Suprapubic skin (tissue), 4 donors: ENCODE results near the gene RBM4. TPM values are rescaled to one million over a fixed set of nuclear protein-coding genes. Genes with fewer than 3 reads are reported as not detected.
"Not testable (repeated sequence)": the region's sequence is repeated elsewhere in the genome, so short reads cannot be mapped to it uniquely, and the experiment has no call there.

Experiments
- DNase-seq, 2 donors: peaks; one replicate each; pipeline ENCODE4 v3.0.0-alpha.2; 2019; ENCODE audit warnings: low spot score in 2 of 2
- H3K27ac ChIP-seq: fragments of 200-600 bp; sonication (generic); one replicate; pipeline ENCODE4 v1.5.1; 2019
- H3K27me3 ChIP-seq: fragments of 200-600 bp; sonication (generic); one replicate; pipeline ENCODE4 v1.5.1; 2019
- H3K36me3 ChIP-seq: fragments of 200-600 bp; sonication (generic); one replicate; pipeline ENCODE4 v1.5.1; 2019
- H3K4me1 ChIP-seq: fragments of 200-600 bp; sonication (generic); one replicate; pipeline ENCODE4 v1.5.1; 2019
- H3K4me3 ChIP-seq: fragments of 200-600 bp; sonication (generic); one replicate; pipeline ENCODE4 v1.5.1; 2019; ENCODE audit warnings: mild to moderate bottlenecking
- H3K9me3 ChIP-seq: fragments of 200-600 bp; sonication (generic); one replicate; pipeline ENCODE4 v1.5.1; 2019
- EP300 ChIP-seq: sonication (generic); formaldehyde crosslinking; IDR thresholded peaks from one replicate; pipeline ENCODE4 v1.6.1; 2017; ENCODE audit warnings: antibody characterized with exemption
- POLR2A ChIP-seq, 2 donors: fragments of 450-650 bp; IDR thresholded peaks; one replicate each; pipeline ENCODE4 v1.6.1; 2017; ENCODE audit warnings: antibody characterized with exemption in 2 of 2, mild to moderate bottlenecking in 2 of 2, moderate library complexity in 2 of 2
- POLR2AphosphoS5 ChIP-seq, 3 donors: sonication (generic); formaldehyde crosslinking; IDR thresholded peaks; one replicate each; pipeline ENCODE4 v1.6.1; 2017; ENCODE audit warnings: antibody characterized with exemption in 3 of 3
- WGBS: methylation state at CpG from one replicate; pipeline ENCODE4 v1.1.5; 2018; 5-methylcytosine and 5-hydroxymethylcytosine counted together
- total RNA-seq, 4 donors: library from RNA; depleted of rRNA; stranded (reverse); fragments of >200 nt; gene quantifications; one replicate each; pipeline ENCODE4 v1.1.0, GENCODE V29; 2016
- TF ChIP-seq, protein P1 (sequence below), 2 donors: fragments of 200-600 bp in 1 of 2; fragments of 450-650 bp in 1 of 2; sonication (generic) in 1 of 2; IDR thresholded peaks; one replicate each; pipeline ENCODE4 v1.5.1; 2016 to 2019; ENCODE audit warnings: antibody characterized with exemption in 2 of 2, mild to moderate bottlenecking in 1 of 2, moderate library complexity in 1 of 2

The RBM4 gene, protein sequence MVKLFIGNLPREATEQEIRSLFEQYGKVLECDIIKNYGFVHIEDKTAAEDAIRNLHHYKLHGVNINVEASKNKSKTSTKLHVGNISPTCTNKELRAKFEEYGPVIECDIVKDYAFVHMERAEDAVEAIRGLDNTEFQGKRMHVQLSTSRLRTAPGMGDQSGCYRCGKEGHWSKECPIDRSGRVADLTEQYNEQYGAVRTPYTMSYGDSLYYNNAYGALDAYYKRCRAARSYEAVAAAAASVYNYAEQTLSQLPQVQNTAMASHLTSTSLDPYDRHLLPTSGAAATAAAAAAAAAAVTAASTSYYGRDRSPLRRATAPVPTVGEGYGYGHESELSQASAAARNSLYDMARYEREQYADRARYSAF
- total RNA-seq = 10 to 100 TPM; 82.5 to 100.0 (median 91.4) TPM

DNA sequence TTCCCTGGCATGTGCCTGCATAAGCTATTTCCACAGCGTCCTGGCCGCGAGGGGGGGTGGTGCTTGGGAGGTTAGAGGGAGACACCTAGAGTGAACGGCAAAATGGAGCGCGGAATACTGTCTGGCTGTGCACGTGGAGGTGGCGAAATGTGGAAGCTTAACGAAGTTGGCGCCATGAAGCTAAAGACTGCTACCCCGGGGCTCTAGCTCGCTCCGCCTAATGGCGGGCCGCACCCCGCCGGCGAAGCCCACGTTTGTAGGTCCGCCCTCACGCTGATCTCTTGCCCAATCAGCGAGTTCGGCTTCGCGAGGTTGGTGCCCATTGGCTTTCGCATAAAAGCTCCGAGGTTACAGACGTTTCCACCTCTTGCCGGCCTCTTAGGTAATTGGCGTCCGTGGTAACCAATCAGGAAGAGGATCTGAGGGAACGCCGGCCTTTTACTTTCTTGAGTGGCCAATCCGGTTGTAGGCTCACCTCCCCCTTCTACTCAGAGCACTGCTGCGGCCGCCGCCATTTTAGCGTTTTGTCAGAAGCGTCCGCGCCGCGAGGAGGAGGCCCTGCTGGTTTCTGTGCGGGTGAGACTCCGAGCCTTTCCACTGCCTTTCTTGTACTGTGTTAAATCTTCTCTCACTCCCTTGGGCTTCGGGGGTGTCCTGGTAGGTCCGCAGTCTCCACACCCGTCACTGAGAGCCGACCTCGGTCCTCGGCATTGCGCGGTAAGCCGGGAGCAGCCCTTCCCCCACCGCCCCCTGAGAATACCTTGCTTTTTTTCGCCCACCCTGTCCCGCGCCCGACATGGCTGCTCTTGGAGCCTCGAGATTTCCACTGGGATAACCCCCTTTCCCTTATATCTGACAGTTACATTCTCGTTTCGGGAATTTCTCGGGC lies at the start of gene RBM4:
Gene RBM4, plus strand, starts transcription at position 527 of the 889 bp plus-strand sequence. CDS start 1,009 bp downstream, outside the sequence.
- H3K4me1 ChIP-seq = peaks cover 66% of the 10 kb centered on the region
- H3K36me3 ChIP-seq = peaks cover 27% of the 10 kb centered on the region
- under 1% methylated on average over 38 of the region's 63 CpGs for WGBS

DNA sequence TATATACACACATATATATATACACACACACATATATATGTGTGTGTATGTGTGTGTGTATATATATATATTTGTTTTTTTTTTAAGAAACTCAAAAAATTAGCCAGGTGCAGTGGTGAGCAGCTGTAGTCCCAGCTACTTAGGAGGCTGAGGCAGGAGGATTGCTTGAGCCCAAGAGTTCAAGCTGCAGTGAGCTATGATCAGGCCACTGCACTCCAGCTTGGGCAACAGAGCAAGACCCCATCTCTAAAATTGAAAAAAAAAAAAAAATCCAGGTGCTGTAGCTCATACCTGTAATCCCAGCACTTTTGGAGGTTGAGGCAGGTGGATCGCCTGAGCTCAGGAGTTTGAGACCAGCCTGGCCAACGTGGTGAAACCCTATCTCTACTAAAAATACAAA lies 49.2 kb upstream of the RBM4 start:
- H3K36me3 ChIP-seq, H3K9me3 ChIP-seq, H3K4me3 ChIP-seq, H3K27ac ChIP-seq, DNase-seq, H3K27me3 ChIP-seq: not testable (repeated sequence)
- WGBS = 80% methylated on average over 2 of the region's 2 CpGs
- H3K4me1 ChIP-seq = peaks cover 19% of the 10 kb centered on the region

More for the DNA sequence above, at the start of gene RBM4:
- TF ChIP-seq POLR2A (IDR thresholded peaks at IDR 0.05) (peak; percentile 68 to 89), POLR2AphosphoS5 (IDR thresholded peaks at IDR 0.05) (peak; percentile 67 to 95 (median 91)), EP300 (no peak)
- Histone ChIP-seq H3K27me3 (no peaks in the 10 kb centered on the region), H3K9me3 (no peaks in the 10 kb centered on the region), H3K4me3 (peak within 1 kb of the TSS; percentile 62), H3K27ac (peak within 1 kb of the TSS; percentile 87)
- DNase-seq = peak; percentile 99

DNA sequence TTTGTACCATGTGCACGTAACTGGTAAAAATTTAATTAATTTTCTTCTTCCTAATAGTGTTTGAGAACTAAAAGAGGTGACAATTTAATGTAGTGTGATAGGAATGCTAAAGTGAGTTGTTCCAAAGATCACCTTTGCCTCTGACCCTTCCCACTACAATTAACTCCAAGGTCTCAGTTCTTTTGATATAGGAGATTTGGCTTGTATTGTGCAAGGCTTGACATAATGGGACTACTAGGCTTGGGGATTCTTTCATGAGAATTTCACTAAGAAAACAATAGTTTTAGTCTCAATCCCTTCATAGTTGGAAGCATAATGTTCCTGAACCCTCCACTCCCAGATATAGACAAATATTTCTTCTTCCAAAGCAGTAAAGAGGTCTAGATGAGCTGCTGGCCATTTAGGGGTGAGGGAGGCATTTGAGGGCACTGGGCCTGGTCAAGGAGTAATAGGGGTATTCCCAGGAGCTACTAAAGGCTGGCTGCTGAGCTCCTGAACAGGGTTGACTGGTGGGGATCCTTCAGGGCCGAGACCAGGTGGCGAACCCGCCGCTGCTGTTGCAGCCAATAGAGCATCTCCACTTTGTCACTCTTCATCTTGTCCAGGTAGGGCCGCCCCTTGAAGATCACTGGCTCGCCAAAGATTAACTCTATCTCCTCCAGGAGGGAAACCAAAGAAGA lies 48.4 kb upstream of the RBM4 start:
- WGBS = 88% methylated on average over 6 of the region's 7 CpGs
- H3K27ac ChIP-seq = no peak overlapping the region
- no peak for DNase-seq

DNA sequence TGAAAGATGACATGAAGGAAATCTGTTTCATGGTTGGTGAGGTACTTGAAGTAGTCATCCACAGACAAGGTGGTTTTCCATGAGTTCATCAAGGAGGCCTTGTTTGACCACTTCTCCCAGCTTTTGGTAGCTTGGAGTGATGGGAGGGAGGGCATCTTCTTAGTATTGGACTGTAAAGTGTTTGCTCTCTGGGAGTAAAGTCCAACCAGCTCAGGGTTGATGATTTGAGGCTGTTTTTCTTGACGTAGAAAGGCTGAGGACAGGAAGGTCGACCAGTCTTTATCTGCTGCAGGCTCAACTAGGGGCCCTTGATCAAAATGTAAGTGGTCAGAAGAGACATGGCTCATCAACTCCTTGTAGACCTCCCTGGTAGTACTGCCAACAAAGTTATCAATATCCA lies 47.3 kb upstream of the RBM4 start:
- H3K27ac ChIP-seq = no peak overlapping the region
- H3K36me3 ChIP-seq = no peaks in the 10 kb centered on the region
- H3K27me3 ChIP-seq = no peaks in the 10 kb centered on the region
- no peaks in the 10 kb centered on the region for H3K9me3 ChIP-seq
- peaks cover 30% of the 10 kb centered on the region for H3K4me1 ChIP-seq
- WGBS = 79% methylated on average over 2 of the region's 2 CpGs
- TF ChIP-seq POLR2A (IDR thresholded peaks at IDR 0.05) (no peak), EP300 (no peak)
- TF ChIP-seq, protein P1, sequence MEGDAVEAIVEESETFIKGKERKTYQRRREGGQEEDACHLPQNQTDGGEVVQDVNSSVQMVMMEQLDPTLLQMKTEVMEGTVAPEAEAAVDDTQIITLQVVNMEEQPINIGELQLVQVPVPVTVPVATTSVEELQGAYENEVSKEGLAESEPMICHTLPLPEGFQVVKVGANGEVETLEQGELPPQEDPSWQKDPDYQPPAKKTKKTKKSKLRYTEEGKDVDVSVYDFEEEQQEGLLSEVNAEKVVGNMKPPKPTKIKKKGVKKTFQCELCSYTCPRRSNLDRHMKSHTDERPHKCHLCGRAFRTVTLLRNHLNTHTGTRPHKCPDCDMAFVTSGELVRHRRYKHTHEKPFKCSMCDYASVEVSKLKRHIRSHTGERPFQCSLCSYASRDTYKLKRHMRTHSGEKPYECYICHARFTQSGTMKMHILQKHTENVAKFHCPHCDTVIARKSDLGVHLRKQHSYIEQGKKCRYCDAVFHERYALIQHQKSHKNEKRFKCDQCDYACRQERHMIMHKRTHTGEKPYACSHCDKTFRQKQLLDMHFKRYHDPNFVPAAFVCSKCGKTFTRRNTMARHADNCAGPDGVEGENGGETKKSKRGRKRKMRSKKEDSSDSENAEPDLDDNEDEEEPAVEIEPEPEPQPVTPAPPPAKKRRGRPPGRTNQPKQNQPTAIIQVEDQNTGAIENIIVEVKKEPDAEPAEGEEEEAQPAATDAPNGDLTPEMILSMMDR (IDR thresholded peaks at IDR 0.05) = no peak
- no peak for DNase-seq
- H3K4me3 ChIP-seq = no peak overlapping the region

More for the DNA sequence above, 48.4 kb upstream of the RBM4 start:
- Histone ChIP-seq H3K9me3 (no peaks in the 10 kb centered on the region), H3K4me3 (no peak overlapping the region), H3K36me3 (no peaks in the 10 kb centered on the region), H3K27me3 (no peaks in the 10 kb centered on the region), H3K4me1 (peaks cover 27% of the 10 kb centered on the region)
- TF ChIP-seq, protein P1 (IDR thresholded peaks at IDR 0.05) = no peak
- TF ChIP-seq POLR2AphosphoS5 (IDR thresholded peaks at IDR 0.05) (no peak), POLR2A (IDR thresholded peaks at IDR 0.05) (no peak), EP300 (no peak)

DNA sequence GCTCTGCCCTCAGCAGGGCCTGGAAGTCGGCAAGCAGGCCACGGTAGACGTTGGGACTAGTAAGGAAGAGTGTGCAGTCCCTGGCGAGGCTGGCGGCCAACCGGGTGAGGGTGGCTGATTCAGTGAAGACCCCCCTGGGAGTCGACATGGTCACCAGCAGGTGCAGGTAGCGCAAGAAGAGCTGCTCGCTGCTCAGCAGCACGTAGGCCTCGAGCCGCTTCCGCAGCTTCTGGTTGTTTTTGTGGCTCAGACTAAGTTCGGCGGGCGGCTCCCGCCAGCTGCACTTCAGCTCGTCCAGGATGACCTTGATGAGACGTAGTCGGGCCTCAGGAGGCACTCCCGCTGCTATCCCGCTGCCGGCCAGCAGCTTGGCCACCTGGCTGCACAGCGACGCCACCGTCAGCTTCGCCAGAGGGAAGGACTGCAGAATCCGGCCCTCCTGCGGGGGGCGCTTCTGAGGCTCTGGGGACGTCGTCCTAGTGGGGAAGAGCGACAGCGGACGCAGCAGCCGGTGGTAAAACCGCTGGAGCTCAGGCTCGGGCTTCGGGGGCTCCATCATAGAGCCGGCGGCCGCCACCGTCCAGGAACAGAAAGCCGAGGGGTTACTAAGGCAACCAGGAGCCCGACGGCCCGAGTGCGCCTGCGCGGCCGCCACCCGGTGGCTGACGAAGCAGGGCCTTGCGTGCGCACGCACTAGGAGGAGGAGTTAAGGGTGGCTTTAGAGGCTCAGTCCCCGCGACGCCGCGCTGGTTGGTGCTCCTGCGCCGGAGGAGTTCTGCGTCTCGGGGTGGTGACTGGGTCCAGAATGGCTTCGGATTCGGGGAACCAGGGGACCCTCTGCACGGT lies 45.8 kb upstream of the RBM4 start, which contains the start of the genes CCDC87 and CCS:
Gene CCDC87, minus strand, starts transcription at position 607 of the 846 bp plus-strand sequence. Its CDS starts 48 bp downstream, at position 559.
Gene CCS, plus strand, starts transcription at position 729 of the 846 bp plus-strand sequence. Its CDS starts 77 bp downstream, at position 806.
- Histone ChIP-seq H3K36me3 (no peaks in the 10 kb centered on the region), H3K27ac (peak within 1 kb of the TSS; percentile 66), H3K27me3 (no peaks in the 10 kb centered on the region), H3K9me3 (no peaks in the 10 kb centered on the region), H3K4me1 (peaks cover 30% of the 10 kb centered on the region), H3K4me3 (peak within 1 kb of the TSS; percentile 65)
- DNase-seq = peak; percentile 99
- TF ChIP-seq, protein P1 (IDR thresholded peaks at IDR 0.05) = peak; percentile 57 to 77
- TF ChIP-seq POLR2A (IDR thresholded peaks at IDR 0.05) (peak in 1 of 2 donors; percentile 75), POLR2AphosphoS5 (IDR thresholded peaks at IDR 0.05) (peak in 1 of 3 donors; percentile 58), EP300 (no peak)
- 29% methylated on average over 41 of the region's 68 CpGs for WGBS
